GM12891 (cell line): ENCODE results near the gene SMIM23.

Experiments used
- PAX5 ChIP-seq: IDR thresholded peaks from 2 replicates; pipeline ENCODE4 v1.6.1; 2011; ENCODE audit warnings: low read length, moderate library complexity, mild to moderate bottlenecking; ENCODE audit not compliant: insufficient read depth, severe bottlenecking
- POLR2A ChIP-seq: IDR thresholded peaks from 2 replicates; pipeline ENCODE4 v1.6.1; 2011; ENCODE audit warnings: low read depth, low read length, control low read depth
- POLR2AphosphoS5 ChIP-seq: IDR thresholded peaks from 2 replicates; pipeline ENCODE4 v1.6.1; 2011; ENCODE audit warnings: low read depth, low read length, control low read depth
- TAF1 ChIP-seq: IDR thresholded peaks from 2 replicates; pipeline ENCODE4 v1.6.1; 2011; ENCODE audit warnings: low read depth, low read length, control low read depth

- no peak for TF ChIP-seq POLR2A
- no peak for TF ChIP-seq POLR2AphosphoS5
- no peak for TF ChIP-seq TAF1
- TF ChIP-seq PAX5: no peak
Measured at GRCh38 chr5:171813270-171813669, 27.7 kb downstream of the SMIM23 start.
